Endothelial cell of umbilical vein (primary cell): ENCODE data around the gene CPNE5. TPM values are rescaled to one million over a fixed set of nuclear protein-coding genes. Genes with fewer than 3 reads are reported as not detected.

Experiments used
- BruUV-seq: library from RNA; stranded (reverse); fragments of 400-500 nt; replicated peaks from 2 replicates; lab custom pipeline; 2021; lab: Mats Ljungman, UMichigan
- CTCF ChIA-PET: fragments of 300-600, 350-600 bp; sonication (Branson Sonifier 250); formaldehyde crosslinking; loops from one replicate; lab custom pipeline; 2021; ENCODE audit warnings: antibody characterized with exemption, inconsistent platforms; lab: Charles Lee
- POLR2A ChIA-PET: fragments of 300-600, 350-600 bp; sonication (Branson Sonifier 250); formaldehyde crosslinking; loops from one replicate; lab custom pipeline; 2021; ENCODE audit warnings: antibody characterized with exemption, inconsistent platforms; lab: Charles Lee
- DNase-seq: peaks from one replicate; pipeline ENCODE4 v3.0.0-alpha.2; 2011; ENCODE audit warnings: low read depth, low spot score
- FAIRE-seq: peaks from 2 replicates; lab custom pipeline; 2011; peaks lifted over from hg19 to GRCh38; lab: Jason Lieb, UNC
- H2AFZ ChIP-seq: 2 replicates; pipeline ENCODE4 v1.6.0; 2012; ENCODE audit warnings: low read depth, low read length, control low read depth, inconsistent platforms
- H3K27ac ChIP-seq: 2 replicates; pipeline ENCODE4 v1.5.1; 2011; ENCODE audit warnings: low read depth, mild to moderate bottlenecking, control low read depth, low read length, moderate library complexity; ENCODE audit not compliant: insufficient read depth
- H3K27me3 ChIP-seq, 2 experiments: 2 replicates each; pipeline versions ENCODE4 v1.6.0 to v1.6.1; 2011; ENCODE audit warnings: low read length in 2 of 2, mixed read lengths in 1 of 2; ENCODE audit not compliant: control insufficient read depth in 2 of 2, insufficient read depth in 2 of 2
- H3K36me3 ChIP-seq, 2 experiments: 2 replicates in 1 of 2; 3 replicates in 1 of 2; pipeline ENCODE4 v1.5.1; 2011; ENCODE audit warnings: low read length in 2 of 2, mild to moderate bottlenecking in 1 of 2, moderate library complexity in 1 of 2; ENCODE audit not compliant: control insufficient read depth in 2 of 2, insufficient read depth in 2 of 2; ENCODE audit errors: extremely low read depth in 1 of 2
- H3K4me1 ChIP-seq: 3 replicates; pipeline ENCODE4 v1.5.1; 2011; ENCODE audit warnings: mild to moderate bottlenecking, low read length; ENCODE audit not compliant: control insufficient read depth, insufficient read depth; ENCODE audit errors: extremely low read depth
- H3K4me2 ChIP-seq: 2 replicates; pipeline ENCODE4 v1.6.1; 2011; ENCODE audit warnings: low read length, control low read depth, mixed read lengths; ENCODE audit not compliant: insufficient read depth
- H3K4me3 ChIP-seq, 3 experiments: fragments of 200-600 bp in 1 of 3; sonication (generic), shearing (Covaris generic) in 1 of 3; replicated peaks in 1 of 3; 2 replicates each; pipeline ENCODE4 v1.5.1; 2011 to 2016; ENCODE audit warnings: control low read depth in 3 of 3, low read length in 3 of 3, mild to moderate bottlenecking in 2 of 3, inconsistent platforms in 1 of 3, low read depth in 1 of 3, moderate library complexity in 1 of 3; ENCODE audit not compliant: insufficient read depth in 1 of 3
- H3K79me2 ChIP-seq: 2 replicates; pipeline ENCODE4 v1.6.0; 2012; ENCODE audit warnings: low read length, inconsistent platforms; ENCODE audit not compliant: control insufficient read depth, insufficient read depth
- H3K9ac ChIP-seq: replicated peaks from 2 replicates; pipeline ENCODE3; 2011; ENCODE audit warnings: low read length, control low read depth; ENCODE audit not compliant: insufficient read depth; ENCODE audit errors: extremely low read depth
- H3K9me1 ChIP-seq: replicated peaks from 3 replicates; pipeline ENCODE4 v1.6.0; 2011; ENCODE audit warnings: mild to moderate bottlenecking, low read length; ENCODE audit not compliant: control insufficient read depth, insufficient read depth; ENCODE audit errors: extremely low read depth
- H3K9me3 ChIP-seq: replicated peaks from 2 replicates; pipeline ENCODE4 v1.5.1; 2012; ENCODE audit warnings: low read length, inconsistent platforms; ENCODE audit not compliant: control insufficient read depth, insufficient read depth
- H4K20me1 ChIP-seq: replicated peaks from 2 replicates; pipeline ENCODE3; 2011; ENCODE audit warnings: mild to moderate bottlenecking, low read length; ENCODE audit not compliant: control insufficient read depth, insufficient read depth; ENCODE audit errors: extremely low read depth
- CTCF ChIP-seq, 2 donors: IDR thresholded peaks; 1 replicate in 1 of 2; 2 replicates in 1 of 2; pipeline ENCODE4 v1.5.1; 2011; ENCODE audit warnings: low read length in 2 of 2, mild to moderate bottlenecking in 2 of 2, moderate library complexity in 2 of 2, control low read depth in 1 of 2, inconsistent platforms in 1 of 2, low read depth in 1 of 2; ENCODE audit not compliant: insufficient read depth in 1 of 2; ENCODE audit errors: extremely low read depth in 1 of 2
- EZH2 ChIP-seq: IDR thresholded peaks from 2 replicates; pipeline ENCODE4 v1.6.1; 2012; ENCODE audit warnings: borderline replicate concordance, low read depth, mild to moderate bottlenecking, moderate library complexity, low read length, inconsistent platforms; ENCODE audit not compliant: severe bottlenecking
- FOS ChIP-seq: IDR thresholded peaks from 2 replicates; pipeline ENCODE4 v1.6.1; 2011; ENCODE audit warnings: mild to moderate bottlenecking, low read length, moderate library complexity, borderline replicate concordance; ENCODE audit not compliant: insufficient read depth
- GATA2 ChIP-seq: IDR thresholded peaks from 2 replicates; pipeline ENCODE4 v1.7.0; 2011; ENCODE audit warnings: low read depth, mild to moderate bottlenecking, moderate library complexity, mixed read lengths, low read length; ENCODE audit not compliant: insufficient read length, insufficient read depth
- JUN ChIP-seq: IDR thresholded peaks from 2 replicates; pipeline ENCODE4 v1.6.1; 2011; ENCODE audit warnings: borderline replicate concordance, low read depth; ENCODE audit not compliant: insufficient read length, insufficient read depth
- MAX ChIP-seq: IDR thresholded peaks from 2 replicates; pipeline ENCODE4 v1.6.1; 2011; ENCODE audit not compliant: insufficient read depth, insufficient read length
- MYC ChIP-seq: IDR thresholded peaks from one replicate; pipeline ENCODE4 v1.6.1; 2011; ENCODE audit warnings: mild to moderate bottlenecking, low read depth, low read length
- POLR2A ChIP-seq: IDR thresholded peaks from 2 replicates; pipeline ENCODE4 v1.6.1; 2012; ENCODE audit warnings: low read depth, mild to moderate bottlenecking, control low read depth, low read length
- POLR2AphosphoS5 ChIP-seq: IDR thresholded peaks from 2 replicates; pipeline ENCODE4 v1.6.1; 2012; ENCODE audit warnings: low read depth, mild to moderate bottlenecking, control low read depth, low read length, moderate library complexity; ENCODE audit not compliant: insufficient read depth
- dilution Hi-C: fragments of 300-500 bp; cut with MboI; formaldehyde crosslinking; loops from one replicate; pipeline ENCODE4 v1.15.0; 2019; ENCODE audit warnings: low sequenced_read_pairs; ENCODE audit not compliant: extremely low pct_ligation_motif_present
- intact Hi-C: fragments of 100-400 bp; cut with micrococcal nuclease; formaldehyde crosslinking; loops from one replicate; pipeline ENCODE4 v1.10.0; 2022
- polyA plus RNA-seq, 4 experiments: library from polyadenylated mRNA; depleted of rRNA in 3 of 4; stranded (reverse) in 3 of 4; unstranded in 1 of 4; fragments of >200 nt; gene quantifications; 2 replicates each; pipeline versions ENCODE4 v1.2.1 to v1.2.3, GENCODE V29; 2011 to 2012; ENCODE audit warnings: missing spikeins in 1 of 4
- total RNA-seq: library from RNA; stranded (reverse); gene quantifications from 2 replicates; pipeline ENCODE4 v1.2.3, GENCODE V29; 2021

Gene CPNE5
- total and polyA plus RNA-seq, 2 donors (not counting 3 experiments of a cell fraction or from before 2014, with no cell fraction given), result 18.8 to 49.4 TPM

- Histone ChIP-seq H2AFZ (no peak overlapping the region), H3K27me3 (no peaks in the 10 kb centered on the region), H3K79me2 (no peaks in the 10 kb centered on the region), H3K4me1 (peaks cover 19% of the 10 kb centered on the region), H3K27ac (no peak overlapping the region), H4K20me1 (no peaks in the 10 kb centered on the region), H3K9me3 (no peaks in the 10 kb centered on the region), H3K36me3 (peaks cover 0 to 10% of the 10 kb centered on the region in 2 experiments), H3K9me1 (no peaks in the 10 kb centered on the region), H3K4me3 (no peak overlapping the region), H3K4me2 (no peak overlapping the region), H3K9ac (no peak overlapping the region)
- no peak for TF ChIP-seq EZH2
- no peak for TF ChIP-seq FOS
- TF ChIP-seq GATA2, result no peak
- TF ChIP-seq MAX, result no peak
- TF ChIP-seq POLR2A, result no peak
- no peak for TF ChIP-seq JUN
- no peak for TF ChIP-seq CTCF (IDR thresholded peaks at IDR 0.05; ENCODE audit: extremely low read depth in 1 of 2, insufficient read depth in 1 of 2, low read depth in 1 of 2, low read length in 2 of 2)
- TF ChIP-seq POLR2AphosphoS5, result no peak
- TF ChIP-seq MYC, result no peak
- no peak for FAIRE-seq
- intact Hi-C loops, result no loop called here
- ChIA-PET POLR2A (no interaction called here), CTCF (interaction anchor here (0.8 to 26.6 kb wide), 6 partner anchors 12 to 246 kb away, joined by 3 to 552 read pairs (median 4); no protein-coding TSS in a partner anchor)
- dilution Hi-C loops, result no loop called here
- no TSS peak for BruUV-seq
- DNase-seq, result no peak
Measured at GRCh38 chr6:36772397-36772796, 66.8 kb downstream of the CPNE5 start.
